ENCODE results near the gene MYLK. TPM values are rescaled to one million over a fixed set of nuclear protein-coding genes. Genes with fewer than 3 reads are reported as not detected.

MYLK gene
- total and polyA plus RNA-seq, 9 of the 15 experiments (the other 6 are each of a cell fraction or from before 2014, with no cell fraction given), result 0.11 to 0.53 (median 0.18) TPM; not detected in 2

DNA sequence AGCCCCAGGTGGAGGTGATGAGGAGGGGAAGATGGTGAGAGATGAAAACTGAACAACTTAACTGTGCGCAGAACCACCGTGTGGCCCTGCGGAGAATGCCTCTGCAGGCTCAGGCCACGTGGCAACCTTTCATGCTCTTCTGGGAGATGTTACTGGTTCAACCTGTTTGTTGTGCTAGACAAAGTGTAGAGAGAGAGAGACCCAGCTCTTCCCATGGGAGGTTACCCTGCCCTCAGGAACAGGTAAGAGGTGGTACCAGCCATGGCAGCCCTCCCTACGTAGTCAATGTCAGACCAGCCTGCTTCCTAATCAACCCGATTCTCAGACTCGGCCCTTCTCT is 262.3 kb downstream of the MYLK start (continued):
- TF ChIP-seq RERE (CRISPR knock-in tag; IDR thresholded peaks at IDR 0.05; ENCODE audit: borderline replicate concordance) (no peak), ZNF282 (CRISPR knock-in tag; IDR thresholded peaks at IDR 0.05) (no peak), MLLT1 (IDR thresholded peaks at IDR 0.05) (no peak), NR2C2 (CRISPR knock-in tag; IDR thresholded peaks at IDR 0.05) (no peak), NR2C2 (tag; IDR thresholded peaks at IDR 0.05) (no peak), GABPA (tag; conservative IDR thresholded peaks at IDR 0.05; ENCODE audit: low read depth) (no peak), SNRNP70 (optimal IDR thresholded peaks at IDR 0.05; ENCODE audit: low read depth, low read length) (no peak), RUNX1 (IDR thresholded peaks at IDR 0.05; ENCODE audit: low read depth) (no peak)
- TF ChIP-seq, protein P1, sequence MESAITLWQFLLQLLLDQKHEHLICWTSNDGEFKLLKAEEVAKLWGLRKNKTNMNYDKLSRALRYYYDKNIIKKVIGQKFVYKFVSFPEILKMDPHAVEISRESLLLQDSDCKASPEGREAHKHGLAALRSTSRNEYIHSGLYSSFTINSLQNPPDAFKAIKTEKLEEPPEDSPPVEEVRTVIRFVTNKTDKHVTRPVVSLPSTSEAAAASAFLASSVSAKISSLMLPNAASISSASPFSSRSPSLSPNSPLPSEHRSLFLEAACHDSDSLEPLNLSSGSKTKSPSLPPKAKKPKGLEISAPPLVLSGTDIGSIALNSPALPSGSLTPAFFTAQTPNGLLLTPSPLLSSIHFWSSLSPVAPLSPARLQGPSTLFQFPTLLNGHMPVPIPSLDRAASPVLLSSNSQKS (CRISPR knock-in tag; IDR thresholded peaks at IDR 0.05), result no peak

All from K562 (cell line).